ENCODE measurements around the gene RRP15.

The RRP15 gene

DNA sequence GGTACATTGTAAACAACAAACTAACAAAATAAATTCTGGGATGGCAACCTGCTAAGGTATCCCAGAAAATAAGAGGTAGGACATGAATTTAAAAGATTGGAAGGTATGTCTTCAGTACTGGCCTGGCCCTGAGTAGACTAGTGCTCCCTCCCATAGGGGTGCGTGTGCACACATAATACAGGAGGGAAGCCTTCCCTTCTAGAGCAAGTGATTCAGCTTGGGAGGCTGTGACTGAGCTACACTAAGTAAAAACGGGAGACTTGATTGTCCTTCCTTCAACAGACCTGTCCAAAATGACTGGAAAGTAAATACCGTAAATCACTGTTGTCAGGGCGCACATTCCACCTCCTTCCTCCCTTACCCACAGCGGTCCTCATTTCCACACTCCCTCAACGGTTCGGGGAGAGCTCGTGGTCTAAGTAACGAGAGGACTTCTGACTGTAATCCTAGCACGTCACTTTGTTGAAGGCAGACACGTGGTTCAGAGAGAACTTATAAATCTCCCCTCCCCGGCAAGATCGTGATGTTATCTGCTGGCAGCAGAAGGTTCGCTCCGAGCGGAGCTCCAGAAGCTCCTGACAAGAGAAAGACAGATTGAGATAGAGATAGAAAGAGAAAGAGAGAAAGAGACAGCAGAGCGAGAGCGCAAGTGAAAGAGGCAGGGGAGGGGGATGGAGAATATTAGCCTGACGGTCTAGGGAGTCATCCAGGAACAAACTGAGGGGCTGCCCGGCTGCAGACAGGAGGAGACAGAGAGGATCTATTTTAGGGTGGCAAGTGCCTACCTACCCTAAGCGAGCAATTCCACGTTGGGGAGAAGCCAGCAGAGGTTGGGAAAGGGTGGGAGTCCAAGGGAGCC is 60.0 kb downstream of the RRP15 start, which contains the start of gene TGFB2:
Gene TGFB2, plus strand, starts transcription at position 523 of the 859 bp plus-strand sequence. CDS start 1,366 bp downstream, outside the sequence.
- peak; percentile 79 for DNase-seq

DNA sequence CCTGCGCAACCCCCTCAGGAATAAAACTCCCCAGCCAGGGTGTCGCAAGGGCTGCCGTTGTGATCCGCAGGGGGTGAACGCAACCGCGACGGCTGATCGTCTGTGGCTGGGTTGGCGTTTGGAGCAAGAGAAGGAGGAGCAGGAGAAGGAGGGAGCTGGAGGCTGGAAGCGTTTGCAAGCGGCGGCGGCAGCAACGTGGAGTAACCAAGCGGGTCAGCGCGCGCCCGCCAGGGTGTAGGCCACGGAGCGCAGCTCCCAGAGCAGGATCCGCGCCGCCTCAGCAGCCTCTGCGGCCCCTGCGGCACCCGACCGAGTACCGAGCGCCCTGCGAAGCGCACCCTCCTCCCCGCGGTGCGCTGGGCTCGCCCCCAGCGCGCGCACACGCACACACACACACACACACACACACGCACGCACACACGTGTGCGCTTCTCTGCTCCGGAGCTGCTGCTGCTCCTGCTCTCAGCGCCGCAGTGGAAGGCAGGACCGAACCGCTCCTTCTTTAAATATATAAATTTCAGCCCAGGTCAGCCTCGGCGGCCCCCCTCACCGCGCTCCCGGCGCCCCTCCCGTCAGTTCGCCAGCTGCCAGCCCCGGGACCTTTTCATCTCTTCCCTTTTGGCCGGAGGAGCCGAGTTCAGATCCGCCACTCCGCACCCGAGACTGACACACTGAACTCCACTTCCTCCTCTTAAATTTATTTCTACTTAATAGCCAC is 60.7 kb downstream of the RRP15 start:
- peak; percentile 60 for DNase-seq

DNA sequence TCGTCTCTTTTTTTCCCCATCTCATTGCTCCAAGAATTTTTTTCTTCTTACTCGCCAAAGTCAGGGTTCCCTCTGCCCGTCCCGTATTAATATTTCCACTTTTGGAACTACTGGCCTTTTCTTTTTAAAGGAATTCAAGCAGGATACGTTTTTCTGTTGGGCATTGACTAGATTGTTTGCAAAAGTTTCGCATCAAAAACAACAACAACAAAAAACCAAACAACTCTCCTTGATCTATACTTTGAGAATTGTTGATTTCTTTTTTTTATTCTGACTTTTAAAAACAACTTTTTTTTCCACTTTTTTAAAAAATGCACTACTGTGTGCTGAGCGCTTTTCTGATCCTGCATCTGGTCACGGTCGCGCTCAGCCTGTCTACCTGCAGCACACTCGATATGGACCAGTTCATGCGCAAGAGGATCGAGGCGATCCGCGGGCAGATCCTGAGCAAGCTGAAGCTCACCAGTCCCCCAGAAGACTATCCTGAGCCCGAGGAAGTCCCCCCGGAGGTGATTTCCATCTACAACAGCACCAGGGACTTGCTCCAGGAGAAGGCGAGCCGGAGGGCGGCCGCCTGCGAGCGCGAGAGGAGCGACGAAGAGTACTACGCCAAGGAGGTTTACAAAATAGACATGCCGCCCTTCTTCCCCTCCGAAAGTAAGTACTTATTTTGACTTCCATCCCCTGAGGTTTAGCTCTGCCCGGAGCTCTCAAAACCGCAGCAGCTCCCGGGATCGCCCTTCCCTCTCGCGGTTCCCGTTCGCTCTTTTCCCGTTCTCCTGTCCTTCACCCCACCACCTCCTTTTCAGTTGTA is 61.5 kb downstream of the RRP15 start:
- DNase-seq: peak; percentile 57

- peak; percentile 56 for DNase-seq
Observed at GRCh38 chr1:218347336-218347722, 62.2 kb downstream of the RRP15 start.

DNA sequence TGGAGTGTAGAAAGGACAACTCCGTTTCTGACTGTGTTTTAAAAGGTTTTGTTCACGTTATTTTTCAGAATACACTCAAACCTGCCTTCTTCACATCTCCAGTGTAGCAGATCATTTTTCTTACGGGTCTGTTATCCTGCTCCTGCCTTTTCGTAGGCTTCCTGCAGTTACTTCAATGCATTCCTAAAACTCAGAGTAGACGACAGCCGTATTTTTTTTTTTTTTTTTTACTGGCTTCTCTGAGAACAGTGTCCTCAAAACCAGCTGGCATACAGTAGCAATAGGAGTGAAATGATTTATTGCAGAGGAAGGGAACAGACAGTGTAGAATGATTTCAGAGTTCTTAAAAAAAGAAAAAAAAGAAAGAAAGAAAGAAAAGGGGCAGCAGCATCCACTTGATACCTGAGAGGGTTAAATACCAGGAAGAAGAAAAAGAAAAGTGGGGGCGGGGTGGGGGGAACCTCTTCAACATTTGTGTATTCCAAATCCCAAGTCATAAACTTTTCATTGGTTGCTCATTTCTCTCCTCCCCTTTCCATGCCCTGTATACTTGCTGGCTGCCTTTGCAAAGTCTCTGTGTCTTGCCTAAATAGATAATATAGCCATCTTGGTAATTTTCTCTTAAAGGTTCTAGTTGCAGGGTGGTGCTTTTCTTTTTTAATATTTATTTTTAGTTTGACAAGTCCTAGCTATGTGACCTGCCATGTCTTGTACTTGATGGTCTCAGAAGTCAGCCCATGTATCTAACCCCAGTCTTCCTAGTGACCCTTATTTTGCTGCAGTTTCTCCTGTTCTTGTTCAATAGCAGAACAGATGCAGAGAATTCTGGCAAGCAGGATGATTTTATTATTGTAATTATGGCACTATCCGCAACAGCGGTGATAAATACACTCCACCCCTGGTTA is 62.9 kb downstream of the RRP15 start:
- DNase-seq: peak; percentile 74

GRCh38 chr1:218348628-218349071 is 63.6 kb downstream of the RRP15 start:
- DNase-seq: peak; percentile 53

GRCh38 chr1:218349348-218350034 is 64.4 kb downstream of the RRP15 start:
- peak; percentile 30 for DNase-seq

- no peak for DNase-seq
Observed at GRCh38 chr1:218350035-218350525, 65.0 kb downstream of the RRP15 start.

- DNase-seq: peak; percentile 22
Observed at GRCh38 chr1:218350801-218351266, 65.7 kb downstream of the RRP15 start.

- DNase-seq: no peak
Observed at GRCh38 chr1:218351391-218352074, 66.4 kb downstream of the RRP15 start.

DNA sequence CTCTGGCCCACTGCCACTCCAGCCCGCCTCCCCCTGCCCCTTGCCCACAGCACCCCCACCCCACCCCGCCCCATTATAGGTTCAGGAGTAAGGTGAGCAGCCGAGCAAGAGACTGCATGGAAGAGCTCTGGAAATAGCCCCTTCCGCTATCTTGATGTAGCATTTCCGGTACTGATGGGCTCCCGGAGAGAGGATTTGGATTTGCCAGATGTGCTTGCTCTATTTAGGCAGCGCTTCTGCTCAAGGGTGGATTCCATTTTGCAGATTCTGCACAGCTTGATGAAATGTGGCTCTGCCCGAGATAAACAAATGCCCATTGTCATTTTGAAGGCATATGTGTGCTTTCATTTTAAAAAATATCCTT is 67.0 kb downstream of the RRP15 start:
- no peak for DNase-seq

GRCh38 chr1:218353656-218354055 is 68.6 kb downstream of the RRP15 start:
- DNase-seq: peak; percentile 61

GRCh38 chr1:218355278-218355677 is 70.2 kb downstream of the RRP15 start:
- no peak for DNase-seq

GRCh38 chr1:218357211-218357892 is 72.3 kb downstream of the RRP15 start:
- DNase-seq: no peak

DNA sequence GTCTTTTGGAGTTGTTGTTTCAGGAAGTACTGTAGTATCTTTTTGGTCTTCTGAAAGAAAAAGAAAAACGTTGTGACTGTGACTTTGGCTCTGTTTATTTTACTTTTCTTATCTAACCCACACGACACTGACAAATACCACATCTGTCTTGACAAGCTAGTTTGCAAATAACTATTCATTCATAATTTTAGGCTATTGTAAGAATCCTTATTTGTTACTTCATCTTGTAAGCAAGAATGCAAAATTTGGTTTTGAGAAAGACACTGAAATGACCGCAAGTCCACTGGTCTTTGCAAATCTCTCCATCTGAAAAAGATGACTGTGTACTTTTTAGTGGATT is 72.8 kb downstream of the RRP15 start:
- DNase-seq: no peak

- DNase-seq: no peak
Observed at GRCh38 chr1:218361298-218362065, 76.4 kb downstream of the RRP15 start.

DNA sequence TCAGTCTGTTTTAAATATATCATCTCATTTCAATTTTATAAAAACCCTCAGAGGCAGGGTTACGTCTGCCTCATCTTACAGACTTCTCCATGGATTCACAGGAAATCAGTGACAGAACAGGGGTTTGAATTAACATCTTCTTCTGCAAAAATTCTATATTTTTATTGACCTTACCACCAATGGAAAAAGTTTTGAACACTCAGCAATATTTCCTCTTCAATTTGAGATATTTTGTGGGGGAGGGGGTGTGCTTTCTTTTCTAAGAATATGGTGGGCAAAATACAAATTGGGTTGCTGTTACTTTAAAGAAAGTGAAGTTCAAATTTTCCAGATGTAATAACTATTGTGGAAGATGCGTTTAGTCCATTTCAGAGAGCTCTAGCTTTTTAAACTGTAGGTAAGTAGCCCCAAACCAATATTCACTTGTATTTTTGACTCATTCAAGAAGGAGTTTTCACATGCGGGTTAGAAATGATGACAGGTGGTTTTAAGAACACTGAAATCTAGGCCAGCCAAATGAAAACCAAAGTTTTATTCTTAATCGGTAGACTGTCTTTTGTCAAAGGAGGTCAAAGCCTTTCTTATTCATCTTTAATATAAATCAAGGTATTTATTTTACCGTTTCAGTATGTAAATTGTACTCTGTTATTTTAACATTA is 77.5 kb downstream of the RRP15 start:
- DNase-seq: no peak

DNA sequence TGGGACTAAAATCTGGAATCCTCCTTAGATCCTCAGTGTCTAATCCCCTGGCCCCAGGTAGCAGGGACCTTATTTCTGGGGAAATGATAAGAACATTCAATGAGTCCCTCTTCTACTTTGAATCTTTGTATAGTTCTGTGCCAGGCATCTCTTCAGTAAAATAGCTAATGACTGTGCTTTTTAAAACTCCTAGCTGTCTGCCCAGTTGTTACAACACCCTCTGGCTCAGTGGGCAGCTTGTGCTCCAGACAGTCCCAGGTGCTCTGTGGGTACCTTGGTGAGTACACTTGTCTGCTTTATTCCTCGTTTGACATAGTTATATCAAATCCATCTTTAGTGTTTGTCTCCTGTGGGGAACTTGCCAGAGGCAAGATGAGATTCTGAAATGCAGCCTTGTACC is 78.0 kb downstream of the RRP15 start:
- DNase-seq: no peak
